GM12878 (cell line): ENCODE results near the gene IKBIP. TPM values are rescaled to one million over a fixed set of nuclear protein-coding genes. Genes with fewer than 3 reads are reported as not detected.

Source experiments
- ATAC-seq: fragments of 200-7000 bp; cut with Tn5 transposase; 3 replicates; pipeline ENCODE4 v1.9.1; 2020; ENCODE audit warnings: mild to moderate bottlenecking, moderate library complexity
- BruUV-seq: library from RNA; stranded (reverse); fragments of 400-500 nt; replicated peaks from 2 replicates; lab custom pipeline; 2021; lab: Mats Ljungman, UMichigan
- CTCF ChIA-PET: fragments of 300-600 bp; sonication (Branson Sonifier 250); formaldehyde crosslinking; extraction: SDS; loops from one replicate; lab custom pipeline; 2021; ENCODE audit warnings: inconsistent platforms; lab: Yijun Ruan, JAX
- POLR2A ChIA-PET: fragments of 350-600 bp; formaldehyde crosslinking; extraction: SDS; loops from one replicate; lab custom pipeline; 2021; ENCODE audit warnings: inconsistent platforms; lab: Charles Lee
- RAD21 ChIA-PET: fragments of 300-600 bp; sonication (Branson Sonifier 250); formaldehyde crosslinking; loops from one replicate; lab custom pipeline; 2023; ENCODE audit warnings: antibody characterized with exemption; ENCODE audit not compliant: unreplicated experiment; lab: Charles Lee
- SMC1A ChIA-PET: fragments of 300-600 bp; sonication (Branson Sonifier 250); formaldehyde crosslinking; loops from one replicate; lab custom pipeline; 2023; ENCODE audit not compliant: unreplicated experiment, uncharacterized antibody; lab: Charles Lee
- DNase-seq: peaks from one replicate; pipeline ENCODE4 v3.0.0-alpha.2; 2011; ENCODE audit warnings: low read depth, low spot score
- FAIRE-seq: peaks from 3 replicates; lab custom pipeline; 2011; peaks lifted over from hg19 to GRCh38; lab: Jason Lieb, UNC
- H2AFZ ChIP-seq: 2 replicates; pipeline ENCODE4 v1.6.0; 2011; ENCODE audit warnings: low read depth, low read length, control low read depth; ENCODE audit not compliant: control insufficient read depth
- H3K27ac ChIP-seq: 2 replicates; pipeline ENCODE4 v1.5.1; 2011; ENCODE audit warnings: control low read depth; ENCODE audit not compliant: control insufficient read depth, insufficient read depth
- H3K27me3 ChIP-seq, 2 experiments: replicated peaks in 1 of 2; 2 replicates each; pipeline versions ENCODE4 v1.6.0 to v1.6.1; 2011; ENCODE audit warnings: low read length in 1 of 2; ENCODE audit not compliant: control insufficient read depth in 2 of 2, insufficient read depth in 2 of 2
- H3K36me3 ChIP-seq, 2 experiments: 2 replicates each; pipeline ENCODE4 v1.5.1; 2011; ENCODE audit warnings: low read length in 1 of 2; ENCODE audit not compliant: control insufficient read depth in 2 of 2, insufficient read depth in 2 of 2
- H3K4me1 ChIP-seq: 2 replicates; pipeline ENCODE4 v1.6.1; 2011; ENCODE audit warnings: mild to moderate bottlenecking, low read length, moderate library complexity, mixed read lengths; ENCODE audit not compliant: control insufficient read depth, insufficient read depth
- H3K4me2 ChIP-seq: 2 replicates; pipeline ENCODE4 v1.6.0; 2011; ENCODE audit warnings: control low read depth; ENCODE audit not compliant: control insufficient read depth, insufficient read depth
- H3K4me3 ChIP-seq: fragments of 200-600 bp; sonication (generic); 2 replicates; pipeline ENCODE4 v1.5.1; 2016
- H3K79me2 ChIP-seq: 2 replicates; pipeline ENCODE4 v1.6.0; 2011; ENCODE audit warnings: low read length; ENCODE audit not compliant: control insufficient read depth, insufficient read depth
- H3K9ac ChIP-seq: 2 replicates; pipeline ENCODE4 v1.8.0; 2011; ENCODE audit warnings: low read length, control low read depth, mixed read lengths; ENCODE audit not compliant: control insufficient read depth, insufficient read depth
- H3K9me3 ChIP-seq: replicated peaks from 3 replicates; pipeline ENCODE4 v1.5.1; 2011; ENCODE audit warnings: mild to moderate bottlenecking, low read length; ENCODE audit not compliant: control insufficient read depth, insufficient read depth
- H4K20me1 ChIP-seq: 2 replicates; pipeline ENCODE4 v1.6.0; 2011; ENCODE audit not compliant: control insufficient read depth, insufficient read depth
- BMI1 ChIP-seq: fragments of 450-650 bp; IDR thresholded peaks from 2 replicates; pipeline ENCODE4 v1.6.1; 2016; ENCODE audit warnings: mild to moderate bottlenecking, moderate library complexity, borderline replicate concordance
- HDAC2 ChIP-seq: fragments of 200-600 bp; sonication (generic); IDR thresholded peaks from 2 replicates; pipeline ENCODE4 v1.6.1; 2017
- SIN3A ChIP-seq: IDR thresholded peaks from 2 replicates; pipeline ENCODE4 v1.6.1; 2012; ENCODE audit warnings: low read depth, low read length, improper control_type of control experiment
- STAT3 ChIP-seq: IDR thresholded peaks from 2 replicates; pipeline ENCODE4 v1.6.1; 2011; ENCODE audit warnings: low read depth, low read length, improper control_type of control experiment
- ZSCAN29 ChIP-seq: fragments of 450-650 bp; IDR thresholded peaks from 2 replicates; pipeline ENCODE4 v1.6.1; 2017; ENCODE audit warnings: mild to moderate bottlenecking, moderate library complexity
- WGBS: methylation state at CpG from one replicate; pipeline ENCODE4 v1.1.6; 2016; ENCODE audit warnings: low lambda C conversion rate; ENCODE audit not compliant: insufficient replicate concordance, insufficient coverage; ENCODE audit errors: missing lambda C conversion rate; 5-methylcytosine and 5-hydroxymethylcytosine counted together
- in situ Hi-C: fragments of 300-500 bp; cut with MboI; formaldehyde crosslinking; loops from 9 replicates; pipeline ENCODE4 v1.14.3; 2018; ENCODE audit warnings: mixed read lengths
- intact Hi-C: fragments of 100-400 bp; cut with micrococcal nuclease; formaldehyde crosslinking; loops from one replicate; pipeline ENCODE4 v1.14.2; 2022; ENCODE audit not compliant: unreplicated experiment
- polyA plus RNA-seq, 11 experiments: library from polyadenylated mRNA; depleted of rRNA in 4 of 11; unstranded in 6 of 11; stranded (reverse) in 5 of 11; fragments of >200 nt; fragmentation: Nextera tagmentation in 4 of 11; fragmentation: Illumina TruSeq in 1 of 11; extraction: Ambion mirVana in 4 of 11; extraction: Trizol in 1 of 11; gene quantifications; 1 replicate in 1 of 11; 2 replicates in 10 of 11; pipeline versions ENCODE4 v1.2.1 to v1.2.3, GENCODE V29; 2011 to 2016; ENCODE audit warnings: inconsistent platforms in 2 of 11, missing spikeins in 2 of 11, low read depth in 1 of 11
- total RNA-seq, 4 experiments: library from RNA; depleted of rRNA in 3 of 4; stranded (reverse); fragments of >200 nt in 3 of 4; fragmentation: Illumina TruSeq in 1 of 4; extraction: Trizol in 1 of 4; gene quantifications; 2 replicates each; pipeline versions ENCODE4 v1.2.1 to v1.2.3, GENCODE V29; 2013 to 2021
- TF ChIP-seq, protein P1 (sequence below): IDR thresholded peaks from 2 replicates; pipeline ENCODE4 v1.6.1; 2012; ENCODE audit warnings: mild to moderate bottlenecking, low read depth, low read length
- TF ChIP-seq, protein P2 (sequence below): fragments of 450-650 bp; IDR thresholded peaks from 2 replicates; pipeline ENCODE4 v1.6.1; 2016; ENCODE audit warnings: mild to moderate bottlenecking
- TF ChIP-seq, protein P3 (sequence below): IDR thresholded peaks from 2 replicates; pipeline ENCODE4 v1.6.1; 2012; ENCODE audit warnings: low read depth, low read length, improper control_type of control experiment

The IKBIP gene
- total and polyA plus RNA-seq, 10 of the 15 experiments (the other 5 are each of a cell fraction or from before 2014, with no cell fraction given), result 5.4 to 34.5 (median 18.4) TPM

DNA sequence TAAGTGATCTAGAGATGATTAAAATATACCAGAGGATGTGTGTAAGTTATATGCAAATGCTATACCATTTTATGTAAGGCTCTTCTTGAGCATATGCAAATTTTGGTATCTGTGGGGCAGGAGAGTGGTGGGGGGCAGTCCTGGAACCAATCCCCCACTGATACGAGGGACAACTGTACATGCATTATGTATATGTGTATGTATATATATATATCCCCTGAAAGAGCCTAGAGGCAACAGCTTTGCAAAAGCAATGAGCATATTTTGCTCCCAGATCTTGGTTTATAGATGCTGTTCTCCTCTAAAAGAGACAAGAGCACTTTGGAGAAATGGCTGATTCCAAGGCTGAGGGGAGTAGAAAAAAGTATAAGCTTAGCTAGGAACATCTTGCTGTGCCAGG lies 63.5 kb downstream of the IKBIP start (continued):
- TF ChIP-seq, protein P1, sequence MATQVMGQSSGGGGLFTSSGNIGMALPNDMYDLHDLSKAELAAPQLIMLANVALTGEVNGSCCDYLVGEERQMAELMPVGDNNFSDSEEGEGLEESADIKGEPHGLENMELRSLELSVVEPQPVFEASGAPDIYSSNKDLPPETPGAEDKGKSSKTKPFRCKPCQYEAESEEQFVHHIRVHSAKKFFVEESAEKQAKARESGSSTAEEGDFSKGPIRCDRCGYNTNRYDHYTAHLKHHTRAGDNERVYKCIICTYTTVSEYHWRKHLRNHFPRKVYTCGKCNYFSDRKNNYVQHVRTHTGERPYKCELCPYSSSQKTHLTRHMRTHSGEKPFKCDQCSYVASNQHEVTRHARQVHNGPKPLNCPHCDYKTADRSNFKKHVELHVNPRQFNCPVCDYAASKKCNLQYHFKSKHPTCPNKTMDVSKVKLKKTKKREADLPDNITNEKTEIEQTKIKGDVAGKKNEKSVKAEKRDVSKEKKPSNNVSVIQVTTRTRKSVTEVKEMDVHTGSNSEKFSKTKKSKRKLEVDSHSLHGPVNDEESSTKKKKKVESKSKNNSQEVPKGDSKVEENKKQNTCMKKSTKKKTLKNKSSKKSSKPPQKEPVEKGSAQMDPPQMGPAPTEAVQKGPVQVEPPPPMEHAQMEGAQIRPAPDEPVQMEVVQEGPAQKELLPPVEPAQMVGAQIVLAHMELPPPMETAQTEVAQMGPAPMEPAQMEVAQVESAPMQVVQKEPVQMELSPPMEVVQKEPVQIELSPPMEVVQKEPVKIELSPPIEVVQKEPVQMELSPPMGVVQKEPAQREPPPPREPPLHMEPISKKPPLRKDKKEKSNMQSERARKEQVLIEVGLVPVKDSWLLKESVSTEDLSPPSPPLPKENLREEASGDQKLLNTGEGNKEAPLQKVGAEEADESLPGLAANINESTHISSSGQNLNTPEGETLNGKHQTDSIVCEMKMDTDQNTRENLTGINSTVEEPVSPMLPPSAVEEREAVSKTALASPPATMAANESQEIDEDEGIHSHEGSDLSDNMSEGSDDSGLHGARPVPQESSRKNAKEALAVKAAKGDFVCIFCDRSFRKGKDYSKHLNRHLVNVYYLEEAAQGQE, result no peak
- TF ChIP-seq, protein P2, sequence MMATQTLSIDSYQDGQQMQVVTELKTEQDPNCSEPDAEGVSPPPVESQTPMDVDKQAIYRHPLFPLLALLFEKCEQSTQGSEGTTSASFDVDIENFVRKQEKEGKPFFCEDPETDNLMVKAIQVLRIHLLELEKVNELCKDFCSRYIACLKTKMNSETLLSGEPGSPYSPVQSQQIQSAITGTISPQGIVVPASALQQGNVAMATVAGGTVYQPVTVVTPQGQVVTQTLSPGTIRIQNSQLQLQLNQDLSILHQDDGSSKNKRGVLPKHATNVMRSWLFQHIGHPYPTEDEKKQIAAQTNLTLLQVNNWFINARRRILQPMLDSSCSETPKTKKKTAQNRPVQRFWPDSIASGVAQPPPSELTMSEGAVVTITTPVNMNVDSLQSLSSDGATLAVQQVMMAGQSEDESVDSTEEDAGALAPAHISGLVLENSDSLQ, result no peak
- TF ChIP-seq BMI1 (no peak), STAT3 (no peak), HDAC2 (no peak)
- TF ChIP-seq, protein P3, sequence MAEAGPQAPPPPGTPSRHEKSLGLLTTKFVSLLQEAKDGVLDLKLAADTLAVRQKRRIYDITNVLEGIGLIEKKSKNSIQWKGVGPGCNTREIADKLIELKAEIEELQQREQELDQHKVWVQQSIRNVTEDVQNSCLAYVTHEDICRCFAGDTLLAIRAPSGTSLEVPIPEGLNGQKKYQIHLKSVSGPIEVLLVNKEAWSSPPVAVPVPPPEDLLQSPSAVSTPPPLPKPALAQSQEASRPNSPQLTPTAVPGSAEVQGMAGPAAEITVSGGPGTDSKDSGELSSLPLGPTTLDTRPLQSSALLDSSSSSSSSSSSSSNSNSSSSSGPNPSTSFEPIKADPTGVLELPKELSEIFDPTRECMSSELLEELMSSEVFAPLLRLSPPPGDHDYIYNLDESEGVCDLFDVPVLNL, result no peak

DNA sequence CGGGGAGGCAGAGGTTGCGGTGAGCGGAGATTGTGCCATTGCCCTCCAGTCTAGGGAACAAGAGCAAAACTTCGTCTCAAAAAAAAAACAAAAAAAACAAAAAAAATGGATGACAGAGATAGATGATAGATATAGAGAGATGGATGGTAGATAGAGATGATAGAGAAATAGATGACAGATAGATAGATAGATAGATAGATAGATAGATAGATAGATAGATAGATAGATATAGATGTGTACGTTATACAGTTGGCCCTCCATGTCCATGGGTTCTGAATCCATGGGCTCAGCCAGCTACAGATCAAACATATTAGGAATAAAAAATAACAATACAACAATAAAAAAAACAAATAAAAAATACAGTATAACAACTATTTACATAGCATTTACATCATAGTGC lies 63.9 kb downstream of the IKBIP start:
- WGBS, result 90% methylated on average over 5 of the region's 5 CpGs
- RAD21 ChIA-PET, result no interaction called here

More for the DNA sequence above, 63.9 kb downstream of the IKBIP start:
- no peak overlapping the region for H3K27ac ChIP-seq
- H4K20me1 ChIP-seq, result no peaks in the 10 kb centered on the region
- no TSS peak for BruUV-seq
- no peak overlapping the region for H3K9ac ChIP-seq
- no peaks in the 10 kb centered on the region for H3K79me2 ChIP-seq
- POLR2A ChIA-PET, result interaction anchor here (1.1 kb wide), 1 partner anchor 13 kb away, joined by 6 read pairs; the partner anchor contains the start of gene SLC25A3
- in situ Hi-C loops (no loop called here), intact Hi-C loops (no loop called here)
- FAIRE-seq, result no peak
- no peaks in the 10 kb centered on the region for H3K9me3 ChIP-seq
- no peak overlapping the region for H3K4me3 ChIP-seq
- H3K36me3 ChIP-seq, result no peaks in the 10 kb centered on the region
- H3K4me2 ChIP-seq, result no peak overlapping the region
- SMC1A ChIA-PET, result no interaction called here
- no peaks in the 10 kb centered on the region for H3K27me3 ChIP-seq
- H3K4me1 ChIP-seq, result no peaks in the 10 kb centered on the region
- H2AFZ ChIP-seq, result no peak overlapping the region
- CTCF ChIA-PET, result interaction anchor here (1.0 to 1.2 kb wide), 3 partner anchors 9 to 74 kb away, joined by 4 read pairs; no protein-coding TSS in a partner anchor
- no peak for DNase-seq
- no peak for ATAC-seq
- TF ChIP-seq SIN3A, result no peak
- no peak for TF ChIP-seq ZSCAN29
